Hematopoietic multipotent progenitor cell treated with erythropoietin and hydrocortisone succinate and interleukin-3 and kit ligand, for 6 days (in vitro differentiated cells): ENCODE measurements around the gene TMEM167B.
"Not testable (repeated sequence)": the region's sequence is repeated elsewhere in the genome, so short reads cannot be mapped to it uniquely, and the experiment has no call there.

Experiments
- DNase-seq: peaks from one replicate; pipeline ENCODE4 v3.0.0-alpha.2; 2015

The TMEM167B gene

DNA sequence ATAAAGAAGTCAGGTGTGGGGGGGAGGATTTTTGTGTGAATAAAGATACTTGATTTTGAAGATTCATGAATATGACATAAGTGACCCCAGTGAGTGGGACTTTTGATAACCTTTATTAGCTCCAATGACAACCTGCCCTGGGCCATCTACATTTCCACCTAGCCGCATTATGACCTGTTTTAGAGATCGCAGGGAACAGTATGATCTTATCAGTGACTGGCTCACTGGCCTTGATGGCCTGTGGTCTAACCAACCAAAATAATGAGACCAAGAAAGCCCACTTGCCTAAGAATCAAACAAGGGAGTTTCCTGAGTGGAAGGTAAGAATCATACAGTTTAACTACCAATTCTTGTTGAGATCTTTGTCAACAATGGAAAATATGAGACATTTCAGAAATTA, 25.1 kb downstream of the TMEM167B start:
- DNase-seq, result no peak

- no peak for DNase-seq
Observed at GRCh38 chr1:109116286-109116685, 25.7 kb downstream of the TMEM167B start.

DNA sequence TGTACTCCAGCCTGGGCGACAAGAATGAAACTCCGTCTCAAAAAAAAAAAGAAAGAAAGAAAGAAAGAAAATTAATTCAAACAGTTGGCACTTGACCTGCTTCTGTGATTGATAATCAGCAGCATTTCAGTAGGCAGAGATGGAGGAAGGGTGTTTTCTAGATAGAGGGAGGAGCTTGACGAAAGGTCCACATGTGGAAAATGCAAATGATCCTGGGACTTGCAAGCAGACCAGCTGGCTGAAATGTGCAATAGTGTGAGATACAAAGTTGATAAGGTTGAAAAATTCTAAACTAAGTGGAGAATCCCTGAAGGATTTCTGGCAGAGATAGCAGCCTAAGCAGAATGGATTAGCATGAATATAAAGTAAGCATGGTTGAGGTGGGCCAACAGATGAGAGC, 27.5 kb downstream of the TMEM167B start:
- DNase-seq, result no peak

DNA sequence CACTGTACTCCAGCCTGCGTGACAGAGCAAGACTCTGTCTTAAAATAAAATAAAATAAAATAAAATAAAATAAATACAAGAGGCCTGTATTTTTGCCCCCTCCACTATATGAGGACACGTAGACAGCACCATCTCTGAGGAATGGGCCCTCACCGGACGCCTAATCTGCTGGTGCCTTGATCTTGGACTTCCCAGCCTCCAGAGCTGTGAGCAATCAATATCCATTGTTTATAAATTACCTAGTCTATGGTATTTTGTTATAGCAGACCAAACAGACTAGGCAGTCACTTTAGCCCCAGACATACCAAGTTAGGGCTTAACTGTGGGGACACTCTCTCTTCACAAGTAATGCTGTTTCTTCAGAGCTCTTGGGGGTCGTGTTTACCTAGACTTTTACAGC, 29.8 kb downstream of the TMEM167B start:
- no peak for DNase-seq

GRCh38 chr1:109131059-109131458, 40.5 kb downstream of the TMEM167B start:
- no peak for DNase-seq

GRCh38 chr1:109131800-109132199, 41.2 kb downstream of the TMEM167B start:
- peak; percentile 47 for DNase-seq

- no peak for DNase-seq
Observed at GRCh38 chr1:109133002-109133706, 42.6 kb downstream of the TMEM167B start.

- peak; percentile 65 for DNase-seq
Observed at GRCh38 chr1:109133815-109134214, 43.3 kb downstream of the TMEM167B start.

GRCh38 chr1:109134423-109134822, 43.9 kb downstream of the TMEM167B start:
- DNase-seq, result peak; percentile 96

DNA sequence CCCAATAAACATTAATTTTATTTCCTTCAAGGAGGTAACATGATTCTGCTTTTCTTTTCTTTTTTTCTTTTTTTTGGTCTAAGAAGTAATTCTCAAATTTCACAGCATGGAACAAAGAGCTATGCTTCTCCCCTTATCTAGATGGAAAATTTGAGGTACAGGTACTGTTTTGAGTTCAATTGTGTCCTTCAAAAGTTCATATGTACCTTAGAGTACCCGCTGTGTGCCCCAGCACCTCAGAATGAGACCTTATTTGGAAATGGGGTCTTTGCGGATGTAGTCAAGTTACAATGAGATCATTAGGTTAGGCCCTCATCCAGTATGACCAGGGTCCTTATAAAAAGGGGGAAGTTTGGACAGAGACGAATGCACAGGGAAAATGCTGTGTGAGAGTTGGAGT, 45.4 kb downstream of the TMEM167B start:
- no peak for DNase-seq

DNA sequence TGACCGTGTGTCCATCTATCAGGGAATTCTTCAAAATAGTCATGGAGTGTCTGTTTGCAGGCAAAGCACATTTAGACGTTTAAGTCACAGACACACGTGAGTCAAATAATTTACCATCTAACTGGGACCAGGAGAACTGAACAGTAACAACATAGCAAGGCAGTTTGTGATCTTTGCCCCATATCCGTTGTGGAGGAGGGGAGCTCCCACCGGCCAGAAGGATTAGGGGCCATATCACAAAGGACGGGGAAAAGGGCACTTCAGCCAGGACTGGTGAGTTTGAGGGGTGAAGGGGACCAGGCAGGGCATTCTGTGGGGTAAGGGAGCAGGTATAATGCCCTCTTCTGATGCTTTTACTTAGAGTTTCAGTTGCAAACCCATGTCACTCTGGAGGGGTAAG, 46.2 kb downstream of the TMEM167B start:
- DNase-seq, result no peak

GRCh38 chr1:109137958-109138357, 47.4 kb downstream of the TMEM167B start:
- DNase-seq, result no peak

- DNase-seq, result no peak
Observed at GRCh38 chr1:109138358-109138757, 47.8 kb downstream of the TMEM167B start.

DNA sequence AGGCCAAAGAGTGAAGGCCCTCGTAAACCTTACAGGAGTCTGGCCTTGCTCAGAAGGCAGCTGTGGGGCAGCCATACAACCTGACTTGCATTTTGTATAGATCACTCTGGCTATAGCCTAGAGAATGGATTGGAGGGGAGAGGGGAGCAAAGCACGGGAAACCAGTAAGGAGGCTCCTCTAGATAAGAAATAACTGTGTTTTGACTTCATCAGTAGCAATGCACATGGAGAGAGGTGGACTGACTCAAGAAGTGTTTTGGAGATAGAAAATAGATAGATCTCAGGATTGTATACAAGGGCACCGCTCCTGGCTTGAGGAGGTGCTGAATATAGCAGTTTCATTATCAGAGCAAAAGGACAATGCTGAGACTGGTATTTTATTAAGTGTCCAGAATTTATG, 49.8 kb downstream of the TMEM167B start:
- peak; percentile 78 for DNase-seq

- no peak for DNase-seq
Observed at GRCh38 chr1:109142260-109142659, 51.7 kb downstream of the TMEM167B start.

GRCh38 chr1:109142725-109143124, 52.2 kb downstream of the TMEM167B start:
- not testable (repeated sequence) for DNase-seq
